ENCODE results near the gene SLC4A5.

- TF ChIP-seq CTCF (IDR thresholded peaks at IDR 0.05) (no peak), POLR2A (IDR thresholded peaks at IDR 0.05) (no peak)
Observed at GRCh38 chr2:74281141-74281975, 61.9 kb downstream of the SLC4A5 start.

Measured in esophagus squamous epithelium (tissue), 4 donors.